GM12873 (cell line): Measurements from ENCODE around the gene PDK2.

ENCODE experiments used
- CTCF ChIP-seq: IDR thresholded peaks from 2 replicates; pipeline ENCODE4 v1.5.1; 2012; ENCODE audit warnings: low read depth, mild to moderate bottlenecking, moderate library complexity, low read length, control low read depth; ENCODE audit not compliant: insufficient read depth; ENCODE audit errors: missing control alignments

The PDK2 gene

GRCh38 chr17:50114401-50114800 lies 19.2 kb downstream of the PDK2 start:
- no peak for TF ChIP-seq CTCF

- peak; percentile 85 for TF ChIP-seq CTCF
Observed at GRCh38 chr17:50114849-50115357, 19.8 kb downstream of the PDK2 start.

- TF ChIP-seq CTCF: no peak
Observed at GRCh38 chr17:50115756-50116155, 20.6 kb downstream of the PDK2 start.

- TF ChIP-seq CTCF: peak; percentile 63
Observed at GRCh38 chr17:50117202-50118051, 22.3 kb downstream of the PDK2 start.

GRCh38 chr17:50118076-50118827 lies 23.1 kb downstream of the PDK2 start:
- no peak for TF ChIP-seq CTCF

- no peak for TF ChIP-seq CTCF
Observed at GRCh38 chr17:50118828-50119218, 23.7 kb downstream of the PDK2 start.
